GM12878 (cell line): ENCODE results near the gene AP2A2. TPM values are rescaled to one million over a fixed set of nuclear protein-coding genes. Genes with fewer than 3 reads are reported as not detected.

Experiments
- ATAC-seq: fragments of 200-7000 bp; cut with Tn5 transposase; 3 replicates; pipeline ENCODE4 v1.9.1; 2020; ENCODE audit warnings: mild to moderate bottlenecking, moderate library complexity
- BruUV-seq: library from RNA; stranded (reverse); fragments of 400-500 nt; replicated peaks from 2 replicates; lab custom pipeline; 2021; lab: Mats Ljungman, UMichigan
- CTCF ChIA-PET: fragments of 300-600 bp; sonication (Branson Sonifier 250); formaldehyde crosslinking; extraction: SDS; loops from one replicate; lab custom pipeline; 2021; ENCODE audit warnings: inconsistent platforms; lab: Yijun Ruan, JAX
- POLR2A ChIA-PET: fragments of 350-600 bp; formaldehyde crosslinking; extraction: SDS; loops from one replicate; lab custom pipeline; 2021; ENCODE audit warnings: inconsistent platforms; lab: Charles Lee
- RAD21 ChIA-PET: fragments of 300-600 bp; sonication (Branson Sonifier 250); formaldehyde crosslinking; loops from one replicate; lab custom pipeline; 2023; ENCODE audit warnings: antibody characterized with exemption; ENCODE audit not compliant: unreplicated experiment; lab: Charles Lee
- SMC1A ChIA-PET: fragments of 300-600 bp; sonication (Branson Sonifier 250); formaldehyde crosslinking; loops from one replicate; lab custom pipeline; 2023; ENCODE audit not compliant: unreplicated experiment, uncharacterized antibody; lab: Charles Lee
- DNase-seq: peaks from one replicate; pipeline ENCODE4 v3.0.0-alpha.2; 2011; ENCODE audit warnings: low read depth, low spot score
- FAIRE-seq: peaks from 3 replicates; lab custom pipeline; 2011; peaks lifted over from hg19 to GRCh38; lab: Jason Lieb, UNC
- H2AFZ ChIP-seq: 2 replicates; pipeline ENCODE4 v1.6.0; 2011; ENCODE audit warnings: low read depth, low read length, control low read depth; ENCODE audit not compliant: control insufficient read depth
- H3K27ac ChIP-seq: 2 replicates; pipeline ENCODE4 v1.5.1; 2011; ENCODE audit warnings: control low read depth; ENCODE audit not compliant: control insufficient read depth, insufficient read depth
- H3K27me3 ChIP-seq, 2 experiments: replicated peaks in 1 of 2; 2 replicates each; pipeline versions ENCODE4 v1.6.0 to v1.6.1; 2011; ENCODE audit warnings: low read length in 1 of 2; ENCODE audit not compliant: control insufficient read depth in 2 of 2, insufficient read depth in 2 of 2
- H3K36me3 ChIP-seq, 2 experiments: 2 replicates each; pipeline ENCODE4 v1.5.1; 2011; ENCODE audit warnings: low read length in 1 of 2; ENCODE audit not compliant: control insufficient read depth in 2 of 2, insufficient read depth in 2 of 2
- H3K4me1 ChIP-seq: 2 replicates; pipeline ENCODE4 v1.6.1; 2011; ENCODE audit warnings: mild to moderate bottlenecking, low read length, moderate library complexity, mixed read lengths; ENCODE audit not compliant: control insufficient read depth, insufficient read depth
- H3K4me2 ChIP-seq: 2 replicates; pipeline ENCODE4 v1.6.0; 2011; ENCODE audit warnings: control low read depth; ENCODE audit not compliant: control insufficient read depth, insufficient read depth
- H3K4me3 ChIP-seq: fragments of 200-600 bp; sonication (generic); 2 replicates; pipeline ENCODE4 v1.5.1; 2016
- H3K79me2 ChIP-seq: 2 replicates; pipeline ENCODE4 v1.6.0; 2011; ENCODE audit warnings: low read length; ENCODE audit not compliant: control insufficient read depth, insufficient read depth
- H3K9ac ChIP-seq: 2 replicates; pipeline ENCODE4 v1.8.0; 2011; ENCODE audit warnings: low read length, control low read depth, mixed read lengths; ENCODE audit not compliant: control insufficient read depth, insufficient read depth
- H3K9me3 ChIP-seq: replicated peaks from 3 replicates; pipeline ENCODE4 v1.5.1; 2011; ENCODE audit warnings: mild to moderate bottlenecking, low read length; ENCODE audit not compliant: control insufficient read depth, insufficient read depth
- H4K20me1 ChIP-seq: 2 replicates; pipeline ENCODE4 v1.6.0; 2011; ENCODE audit not compliant: control insufficient read depth, insufficient read depth
- ASH2L ChIP-seq: fragments of 300-600, 200-600 bp; sonication (generic); IDR thresholded peaks from 2 replicates; pipeline ENCODE4 v1.6.1; 2017; ENCODE audit warnings: low read depth, mild to moderate bottlenecking, borderline replicate concordance
- CBX5 ChIP-seq: sonication (generic); IDR thresholded peaks from 2 replicates; pipeline ENCODE4 v1.6.1; 2016; ENCODE audit warnings: low read depth, moderate library complexity, mild to moderate bottlenecking, inconsistent platforms
- CUX1 ChIP-seq: IDR thresholded peaks from 2 replicates; pipeline ENCODE4 v1.6.1; 2012; ENCODE audit warnings: improper control_type of control experiment, low read depth, low read length; ENCODE audit not compliant: insufficient replicate concordance
- FOXK2 ChIP-seq: fragments of 450-650 bp; IDR thresholded peaks from 2 replicates; pipeline ENCODE4 v1.6.1; 2017; ENCODE audit warnings: mild to moderate bottlenecking, moderate library complexity
- FOXM1 ChIP-seq: IDR thresholded peaks from 2 replicates; pipeline ENCODE4 v1.6.1; 2012; ENCODE audit warnings: low read depth, mild to moderate bottlenecking, inconsistent platforms, low read length, moderate library complexity
- IRF4 ChIP-seq: IDR thresholded peaks from 2 replicates; pipeline ENCODE4 v1.6.1; 2011; ENCODE audit warnings: low read depth, low read length
- KDM1A ChIP-seq: fragments of 200-600 bp; sonication (generic); IDR thresholded peaks from 2 replicates; pipeline ENCODE4 v1.6.1; 2016; ENCODE audit warnings: borderline replicate concordance
- MTA2 ChIP-seq: fragments of 450-650 bp; IDR thresholded peaks from 2 replicates; pipeline ENCODE4 v1.6.1; 2016; ENCODE audit warnings: low read depth, mild to moderate bottlenecking, moderate library complexity
- NKRF ChIP-seq: fragments of 450-650 bp; conservative IDR thresholded peaks from 2 replicates; pipeline ENCODE4 v1.6.1; 2017; ENCODE audit warnings: mild to moderate bottlenecking, moderate library complexity
- NR2F1 ChIP-seq: fragments of 450-650 bp; conservative IDR thresholded peaks from 2 replicates; pipeline ENCODE4 v1.6.1; 2017; ENCODE audit warnings: mild to moderate bottlenecking
- SMARCA5 ChIP-seq: fragments of 450-650 bp; IDR thresholded peaks from 2 replicates; pipeline ENCODE4 v1.6.1; 2017; ENCODE audit warnings: mild to moderate bottlenecking
- STAT1 ChIP-seq: fragments of 450-650 bp; conservative IDR thresholded peaks from 2 replicates; pipeline ENCODE4 v1.6.1; 2014; ENCODE audit warnings: antibody characterized with exemption, mild to moderate bottlenecking
- WRNIP1 ChIP-seq: IDR thresholded peaks from 2 replicates; pipeline ENCODE4 v1.6.1; 2011; ENCODE audit warnings: low read depth, low read length, improper control_type of control experiment, borderline replicate concordance
- ZBTB11 ChIP-seq: fragments of 450-650 bp; formaldehyde crosslinking; IDR thresholded peaks from 2 replicates; pipeline ENCODE4 v1.5.0; 2022; ENCODE audit warnings: mild to moderate bottlenecking, missing genetic modification characterization
- WGBS: methylation state at CpG from one replicate; pipeline ENCODE4 v1.1.6; 2016; ENCODE audit warnings: low lambda C conversion rate; ENCODE audit not compliant: insufficient replicate concordance, insufficient coverage; ENCODE audit errors: missing lambda C conversion rate; 5-methylcytosine and 5-hydroxymethylcytosine counted together
- in situ Hi-C: fragments of 300-500 bp; cut with MboI; formaldehyde crosslinking; loops from 9 replicates; pipeline ENCODE4 v1.14.3; 2018; ENCODE audit warnings: mixed read lengths
- intact Hi-C: fragments of 100-400 bp; cut with micrococcal nuclease; formaldehyde crosslinking; loops from one replicate; pipeline ENCODE4 v1.14.2; 2022; ENCODE audit not compliant: unreplicated experiment
- polyA plus RNA-seq, 11 experiments: library from polyadenylated mRNA; depleted of rRNA in 4 of 11; unstranded in 6 of 11; stranded (reverse) in 5 of 11; fragments of >200 nt; fragmentation: Nextera tagmentation in 4 of 11; fragmentation: Illumina TruSeq in 1 of 11; extraction: Ambion mirVana in 4 of 11; extraction: Trizol in 1 of 11; gene quantifications; 1 replicate in 1 of 11; 2 replicates in 10 of 11; pipeline versions ENCODE4 v1.2.1 to v1.2.3, GENCODE V29; 2011 to 2016; ENCODE audit warnings: inconsistent platforms in 2 of 11, missing spikeins in 2 of 11, low read depth in 1 of 11
- total RNA-seq, 4 experiments: library from RNA; depleted of rRNA in 3 of 4; stranded (reverse); fragments of >200 nt in 3 of 4; fragmentation: Illumina TruSeq in 1 of 4; extraction: Trizol in 1 of 4; gene quantifications; 2 replicates each; pipeline versions ENCODE4 v1.2.1 to v1.2.3, GENCODE V29; 2013 to 2021

The AP2A2 gene
- total and polyA plus RNA-seq, 10 of the 15 experiments (the other 5 are each of a cell fraction or from before 2014, with no cell fraction given) = 0.58 to 48.8 (median 18.2) TPM

- no peaks in the 10 kb centered on the region for H3K36me3 ChIP-seq
- H3K4me1 ChIP-seq = no peaks in the 10 kb centered on the region
- H2AFZ ChIP-seq = no peak overlapping the region
- ChIA-PET POLR2A (no interaction called here), RAD21 (no interaction called here), CTCF (interaction anchor here (0.7 kb wide), 1 partner anchor 251 kb away, joined by 3 read pairs; no protein-coding TSS in a partner anchor), SMC1A (no interaction called here)
- in situ Hi-C loops (no loop called here), intact Hi-C loops (no loop called here)
- no TSS peak for BruUV-seq
- H3K27ac ChIP-seq = no peak overlapping the region
- ATAC-seq (no peak), FAIRE-seq (no peak)
- no peaks in the 10 kb centered on the region for H4K20me1 ChIP-seq
- WGBS = 67% methylated on average over 46 of the region's 46 CpGs
- H3K4me3 ChIP-seq = no peak overlapping the region
- TF ChIP-seq STAT1 (no peak), KDM1A (no peak), IRF4 (no peak), FOXK2 (no peak), CUX1 (no peak), ASH2L (no peak), NKRF (no peak), ZBTB11 (CRISPR knock-in tag) (no peak), MTA2 (no peak), WRNIP1 (no peak), CBX5 (no peak), NR2F1 (no peak), SMARCA5 (no peak), FOXM1 (no peak)
- TF ChIP-seq, all 136 proteins: peak for 0
- H3K9me3 ChIP-seq = no peaks in the 10 kb centered on the region
- no peak overlapping the region for H3K4me2 ChIP-seq
- no peak overlapping the region for H3K9ac ChIP-seq
- H3K79me2 ChIP-seq = no peaks in the 10 kb centered on the region
- no peak for DNase-seq
- H3K27me3 ChIP-seq = no peaks in the 10 kb centered on the region
These were observed 101.2 kb downstream of the AP2A2 start for GRCh38 chr11:1026641-1027482.
